GM21367 (cell line): ENCODE measurements around the gene AADACL4.
"Not testable (repeated sequence)": the region's sequence is repeated elsewhere in the genome, so short reads cannot be mapped to it uniquely, and the experiment has no call there.

Experiments
- ATAC-seq: cut with Tn5 transposase; IDR thresholded peaks from one replicate; pipeline ENCODE4 v1.9.1; 2021; ENCODE audit not compliant: unreplicated experiment

AADACL4 gene

GRCh38 chr1:12657885-12658512, 14.1 kb downstream of the AADACL4 start:
- ATAC-seq, result not testable (repeated sequence)

- ATAC-seq, result no peak
Observed at GRCh38 chr1:12658531-12659453, 14.9 kb downstream of the AADACL4 start.

- ATAC-seq, result no peak
Observed at GRCh38 chr1:12661606-12662219, 17.8 kb downstream of the AADACL4 start.

- ATAC-seq, result no peak
Observed at GRCh38 chr1:12662556-12662955, 18.7 kb downstream of the AADACL4 start.

- no peak for ATAC-seq
Observed at GRCh38 chr1:12665511-12665910, 21.6 kb downstream of the AADACL4 start.

GRCh38 chr1:12666141-12666735, 22.4 kb downstream of the AADACL4 start:
- no peak for ATAC-seq

GRCh38 chr1:12669529-12670068, 25.7 kb downstream of the AADACL4 start:
- no peak for ATAC-seq

- ATAC-seq, result no peak
Observed at GRCh38 chr1:12674358-12674757, 30.5 kb downstream of the AADACL4 start.

DNA sequence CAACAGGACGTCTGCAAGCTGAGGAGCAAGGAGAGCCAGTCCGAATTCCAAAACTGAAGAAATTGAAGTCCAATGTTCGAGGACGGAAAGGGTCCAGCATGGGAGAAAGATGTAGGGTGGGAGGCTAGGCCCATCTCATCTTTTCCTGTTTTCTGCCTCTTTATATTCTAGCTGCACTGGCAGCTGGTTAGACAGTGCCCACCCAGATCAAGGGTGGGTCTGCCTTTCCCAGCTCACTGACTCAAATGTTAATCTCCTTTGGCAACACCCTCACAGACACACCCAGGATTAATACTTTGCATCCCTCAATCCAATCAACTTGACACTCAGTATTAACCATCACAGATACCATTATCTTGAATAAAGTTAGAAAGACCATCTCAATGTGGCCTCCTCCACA, 32.2 kb downstream of the AADACL4 start:
- ATAC-seq, result not testable (repeated sequence)

DNA sequence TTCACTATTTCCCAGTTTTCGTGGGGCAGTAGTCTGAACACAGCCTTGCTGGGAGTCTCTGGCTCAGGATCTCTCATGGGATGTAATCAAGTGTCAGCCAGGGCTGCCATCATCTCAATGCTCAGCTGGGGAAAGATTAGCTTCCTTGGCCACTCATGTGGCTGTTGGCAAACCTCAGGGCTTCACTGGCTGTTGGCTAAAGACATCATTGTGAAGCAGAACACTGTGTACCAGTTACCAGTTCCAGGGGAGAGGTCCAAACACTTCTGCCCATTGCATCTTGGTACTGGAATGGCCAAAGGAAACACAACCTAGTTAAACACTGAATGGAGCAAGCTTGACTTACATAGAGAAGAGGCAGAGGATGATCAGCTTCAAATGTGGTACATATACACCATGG, 33.7 kb downstream of the AADACL4 start:
- no peak for ATAC-seq

DNA sequence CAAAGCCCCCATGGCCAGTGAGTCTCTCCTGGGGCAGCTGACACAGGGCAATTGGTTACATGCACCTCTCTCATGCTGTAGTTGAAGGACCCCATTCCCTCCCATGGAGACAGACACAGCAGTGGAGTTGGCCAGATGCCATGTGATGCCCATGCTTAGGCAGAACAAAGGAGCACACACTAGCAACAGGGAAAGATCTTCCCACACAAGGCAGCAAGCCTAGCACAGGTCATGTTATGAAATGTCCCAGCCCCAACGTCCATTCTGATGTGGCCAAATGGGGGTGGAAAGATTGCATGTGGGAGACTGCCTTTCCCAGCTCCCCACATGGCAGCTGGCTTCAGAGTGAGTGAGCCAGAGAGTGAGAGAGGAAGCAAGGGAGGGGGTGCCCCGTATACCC, 34.5 kb downstream of the AADACL4 start:
- no peak for ATAC-seq

GRCh38 chr1:12678820-12679219, 34.9 kb downstream of the AADACL4 start:
- no peak for ATAC-seq

GRCh38 chr1:12690156-12690555, 46.3 kb downstream of the AADACL4 start:
- no peak for ATAC-seq

DNA sequence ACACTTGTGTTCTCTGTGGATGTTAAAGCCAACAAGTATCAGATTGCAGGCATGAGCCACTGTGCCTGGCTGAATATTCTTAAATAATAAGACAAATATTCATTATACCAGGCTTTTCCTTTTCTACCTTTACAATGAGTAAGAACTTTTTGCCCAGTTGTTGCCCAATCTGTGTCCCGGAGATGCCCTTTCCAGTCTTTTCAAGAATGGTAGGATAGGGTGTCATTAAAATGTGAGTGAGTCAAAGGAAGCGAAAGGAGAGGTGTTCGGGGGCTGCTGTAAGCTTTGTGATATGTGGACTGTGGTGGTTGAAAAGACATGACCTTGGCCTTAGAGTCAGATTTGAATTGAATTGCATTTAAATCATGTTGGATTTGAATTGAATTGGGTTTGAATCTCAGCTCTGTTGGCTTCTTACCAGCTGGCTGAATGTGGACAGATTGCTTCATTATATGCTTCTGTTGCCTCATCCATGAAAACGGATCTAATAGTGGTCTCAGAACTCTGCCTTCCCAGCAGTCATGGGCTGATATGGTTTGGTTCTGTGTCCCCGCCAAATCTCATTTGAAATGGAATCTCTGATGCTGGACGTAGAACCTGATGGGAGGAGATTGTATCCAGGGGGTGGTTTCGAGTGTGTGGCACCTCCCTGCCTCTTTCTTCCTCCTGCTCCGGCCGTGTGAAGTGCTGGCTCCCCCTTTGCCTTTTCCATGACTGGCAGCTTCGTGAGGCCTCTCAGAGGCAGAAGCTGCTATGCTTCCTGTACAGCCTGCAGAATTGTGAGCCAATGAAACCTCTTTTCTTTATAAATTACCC, 49.3 kb downstream of the AADACL4 start:
- no peak for ATAC-seq

DNA sequence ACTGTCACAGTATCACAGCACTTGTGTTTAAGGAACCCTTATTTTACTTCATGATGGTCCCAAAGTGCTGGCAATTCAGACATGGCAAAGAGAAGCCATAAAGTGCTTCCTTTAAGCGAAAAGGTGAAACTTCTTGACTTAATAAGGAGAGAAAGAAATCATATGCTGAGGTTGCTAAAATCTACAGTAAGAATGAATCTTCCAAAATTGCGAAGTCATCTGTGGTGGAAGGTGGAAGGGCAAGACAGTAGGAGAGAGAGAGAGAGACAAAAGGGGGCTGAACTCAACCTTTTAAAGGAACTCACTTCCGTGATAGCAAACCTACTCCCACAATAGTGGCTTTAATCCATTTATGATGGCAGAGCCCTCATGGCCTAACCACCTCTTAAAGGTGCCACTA, 52.8 kb downstream of the AADACL4 start:
- no peak for ATAC-seq

DNA sequence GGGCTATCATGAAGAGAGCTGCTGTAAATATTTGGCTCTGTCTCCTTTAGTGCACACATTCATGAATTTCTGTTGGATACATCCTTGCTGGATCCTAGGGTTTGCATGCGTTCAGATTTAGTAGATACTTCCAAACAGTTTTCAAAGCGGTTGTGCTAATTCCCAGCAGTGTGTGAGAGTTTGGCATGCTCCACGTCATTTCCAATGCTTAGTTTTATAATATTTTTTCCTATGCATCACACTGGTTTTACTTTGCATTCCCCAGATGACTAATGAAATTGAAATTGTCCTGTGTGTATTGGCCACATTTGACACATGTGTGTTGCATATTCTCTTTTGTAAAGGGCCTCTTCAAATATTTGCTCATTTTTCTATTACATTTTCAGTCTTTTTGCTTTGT, 53.5 kb downstream of the AADACL4 start:
- ATAC-seq, result no peak

- ATAC-seq, result no peak
Observed at GRCh38 chr1:12703821-12704451, 60.1 kb downstream of the AADACL4 start.

- no peak for ATAC-seq
Observed at GRCh38 chr1:12706061-12706460, 62.2 kb downstream of the AADACL4 start.

- ATAC-seq, result no peak
Observed at GRCh38 chr1:12708396-12709090, 64.7 kb downstream of the AADACL4 start.
